HG02642 (cell line): ENCODE data around the gene SERPIND1.
"Not testable (repeated sequence)": the region's sequence is repeated elsewhere in the genome, so short reads cannot be mapped to it uniquely, and the experiment has no call there.

Source experiments
- ATAC-seq: cut with Tn5 transposase; IDR thresholded peaks from one replicate; pipeline ENCODE4 v1.9.1; 2021; ENCODE audit warnings: mild to moderate bottlenecking; ENCODE audit not compliant: unreplicated experiment, poor library complexity

SERPIND1 gene

GRCh38 chr22:20809538-20810185, 35.7 kb downstream of the SERPIND1 start:
- no peak for ATAC-seq

GRCh38 chr22:20810645-20811044, 36.7 kb downstream of the SERPIND1 start:
- ATAC-seq: no peak

GRCh38 chr22:20811171-20811570, 37.3 kb downstream of the SERPIND1 start:
- no peak for ATAC-seq

DNA sequence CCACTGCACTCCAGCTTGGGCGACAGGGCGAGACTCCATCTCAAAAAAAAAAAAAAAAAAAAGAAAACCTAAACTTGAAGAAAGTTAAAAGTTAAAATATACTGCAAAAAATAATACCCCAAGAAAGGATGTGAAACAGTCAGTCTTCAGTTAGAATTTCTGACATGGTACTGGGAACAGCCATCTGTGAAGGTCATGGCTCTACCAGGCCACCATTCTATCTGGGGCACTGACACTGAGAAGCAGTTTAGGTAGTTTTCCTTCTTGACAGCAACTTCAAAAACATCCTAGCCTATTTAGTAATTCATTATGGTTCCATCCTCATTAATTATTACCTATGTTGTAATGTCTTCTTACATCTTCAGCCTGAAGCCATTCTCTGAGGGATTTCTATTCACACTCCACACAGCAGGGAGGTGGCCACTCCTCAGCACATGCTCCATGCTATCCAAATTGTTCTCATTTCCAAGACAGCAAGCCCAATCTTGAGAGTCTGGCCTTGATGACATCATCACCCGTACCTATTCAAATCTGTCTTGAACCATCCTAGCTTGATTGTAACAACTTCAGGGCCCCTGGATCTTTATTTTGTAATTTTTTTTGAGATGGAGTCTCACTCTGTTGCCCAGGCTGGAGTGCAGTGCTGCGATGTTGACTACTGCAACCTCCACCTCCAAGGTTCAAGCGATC, 38.2 kb downstream of the SERPIND1 start:
- no peak for ATAC-seq

- ATAC-seq: no peak
These were observed 39.1 kb downstream of the SERPIND1 start for GRCh38 chr22:20813056-20813455.

- no peak for ATAC-seq
These were observed 40.4 kb downstream of the SERPIND1 start for GRCh38 chr22:20814221-20814808.

DNA sequence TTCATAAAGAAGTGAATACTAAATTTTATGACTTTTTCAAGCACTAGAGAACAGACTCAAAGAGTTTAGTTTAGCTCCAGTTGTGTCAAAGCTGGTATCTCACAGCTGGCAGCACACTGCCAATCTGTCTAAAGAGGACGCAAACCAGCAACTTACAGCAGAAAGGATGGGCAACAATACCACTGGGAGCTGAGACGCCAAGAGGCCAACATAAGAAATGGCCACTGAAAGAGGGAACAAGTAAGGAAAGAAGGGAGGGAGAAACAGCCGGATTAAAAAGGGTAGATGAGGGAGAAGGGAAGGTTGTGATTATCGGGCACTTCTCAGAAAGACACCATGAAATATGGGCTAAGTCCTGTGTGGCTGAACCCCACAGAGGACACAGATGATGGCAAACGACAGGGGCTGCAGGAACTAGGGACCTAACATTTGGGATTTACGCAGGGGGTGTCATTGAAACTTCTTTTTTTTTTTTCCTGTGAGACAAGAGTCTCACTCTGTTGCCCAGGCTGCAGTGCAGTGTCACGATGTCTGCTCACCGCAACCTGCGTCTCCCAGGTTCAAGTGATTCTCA, 41.7 kb downstream of the SERPIND1 start:
- ATAC-seq: no peak

- no peak for ATAC-seq
These were observed 42.6 kb downstream of the SERPIND1 start for GRCh38 chr22:20816559-20816958.

DNA sequence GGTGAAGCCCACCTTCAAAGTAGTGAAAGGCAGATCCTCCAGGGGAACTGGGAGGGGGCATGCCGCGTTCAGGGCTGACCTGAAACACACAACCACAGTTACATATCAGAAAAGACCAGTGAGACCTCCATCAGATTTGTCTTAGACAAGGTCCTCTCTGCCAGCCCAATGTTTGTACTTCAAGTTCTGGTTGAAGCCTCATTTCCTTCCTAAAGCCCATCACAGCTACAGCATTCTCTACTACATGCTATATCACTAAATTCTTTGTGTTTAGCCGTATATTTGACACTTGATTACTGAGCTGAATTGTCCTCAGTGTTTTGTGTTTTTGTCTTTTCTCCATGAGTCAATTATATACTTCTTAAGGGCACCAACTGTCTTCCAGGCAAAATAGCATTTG, 44.6 kb downstream of the SERPIND1 start:
- no peak for ATAC-seq

DNA sequence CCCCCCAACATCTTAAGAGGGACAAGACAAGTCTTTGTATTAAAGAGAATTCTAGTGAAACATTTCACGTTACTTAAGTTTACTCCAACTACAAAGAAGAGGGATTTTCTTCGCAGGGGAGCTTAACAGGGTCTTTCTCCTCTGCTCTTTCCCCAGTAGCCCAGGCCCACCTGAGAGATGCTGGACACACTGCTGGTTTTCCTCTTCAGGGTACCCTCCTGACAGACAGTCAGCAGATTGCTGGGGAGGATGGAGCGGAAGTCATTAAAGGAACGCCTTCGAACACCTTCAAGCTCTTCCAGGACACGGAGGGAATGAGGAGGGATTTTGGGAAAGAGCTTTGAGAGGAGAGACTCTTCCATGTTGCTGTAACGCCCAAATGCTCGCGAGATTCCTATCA, 45.6 kb downstream of the SERPIND1 start:
- no peak for ATAC-seq

GRCh38 chr22:20821717-20822239, 47.9 kb downstream of the SERPIND1 start:
- ATAC-seq: not testable (repeated sequence)

- ATAC-seq: no peak
These were observed 48.3 kb downstream of the SERPIND1 start for GRCh38 chr22:20822240-20822639.

- no peak for ATAC-seq
These were observed 49.4 kb downstream of the SERPIND1 start for GRCh38 chr22:20823264-20823663.

DNA sequence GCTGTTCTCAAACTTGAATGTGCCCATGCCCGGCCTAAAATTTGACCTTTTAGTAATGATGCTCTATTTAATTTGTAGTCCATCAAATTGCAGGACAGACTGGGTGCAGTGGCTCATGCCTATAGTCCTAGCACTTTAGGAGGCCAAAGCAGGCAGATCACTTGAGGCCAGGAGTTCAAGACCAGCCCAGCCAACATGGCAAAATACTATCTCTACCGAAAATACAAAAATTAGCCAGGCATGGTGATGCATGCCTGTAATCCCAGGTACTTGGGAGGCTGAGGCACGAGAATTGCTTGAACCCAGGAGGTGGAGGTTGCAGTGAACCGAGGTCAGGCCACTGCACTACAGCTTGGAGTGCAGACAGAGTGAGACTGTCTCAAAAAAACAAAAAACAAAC, 51.3 kb downstream of the SERPIND1 start:
- ATAC-seq: not testable (repeated sequence)

DNA sequence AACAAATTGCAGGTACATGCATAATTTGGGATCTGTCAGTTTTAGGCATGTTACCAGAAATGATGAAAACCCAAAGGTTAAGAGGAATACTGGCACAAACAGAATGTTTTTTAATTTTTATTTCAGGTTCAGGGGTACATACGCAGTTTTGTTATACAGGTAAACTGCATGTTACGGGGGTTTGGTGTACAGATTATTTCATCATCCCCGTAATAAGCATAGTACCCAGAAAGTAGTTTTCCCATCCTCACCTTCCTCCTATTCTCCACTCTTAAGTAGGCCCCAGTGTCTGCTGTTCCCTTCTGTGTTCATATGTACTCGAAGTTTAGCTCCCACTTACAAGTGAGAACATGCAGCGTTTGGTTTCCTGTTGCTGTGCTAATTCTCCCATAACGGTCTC, 51.7 kb downstream of the SERPIND1 start:
- no peak for ATAC-seq

DNA sequence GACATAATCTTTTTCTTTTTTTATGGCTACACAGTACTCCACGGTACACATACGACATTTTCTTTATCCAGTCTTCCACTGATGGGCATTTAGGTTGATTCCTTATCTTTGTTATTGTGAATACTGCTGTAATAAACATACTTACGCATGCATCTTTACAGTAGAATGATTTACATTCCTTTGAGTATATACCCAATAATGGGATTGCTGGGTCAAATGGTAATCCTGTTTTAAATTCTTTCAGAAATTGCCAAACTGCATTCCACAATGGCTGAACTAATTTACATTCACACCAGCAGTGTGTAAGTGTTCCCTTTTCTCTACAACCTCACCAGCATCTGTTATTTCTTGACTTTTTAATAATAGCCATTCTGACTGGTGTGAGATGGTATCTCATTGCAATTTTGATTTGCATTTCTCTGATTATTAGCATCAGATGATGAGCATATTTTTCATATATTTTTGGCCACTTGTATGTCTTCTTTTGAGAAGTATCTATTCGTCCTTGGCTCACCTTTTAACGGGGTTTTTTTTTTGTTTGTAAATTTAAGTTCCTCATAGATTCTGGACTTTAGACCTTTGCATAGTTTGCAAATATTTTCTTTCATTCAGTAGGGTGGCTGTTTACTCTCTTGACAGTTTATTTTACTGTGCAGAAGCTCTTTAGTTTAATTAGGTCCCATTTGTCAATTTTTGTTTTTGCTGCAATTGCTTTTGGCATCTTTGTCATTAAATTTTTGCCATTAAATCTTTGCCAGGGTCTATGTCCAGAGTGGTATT, 52.6 kb downstream of the SERPIND1 start:
- ATAC-seq: not testable (repeated sequence)

DNA sequence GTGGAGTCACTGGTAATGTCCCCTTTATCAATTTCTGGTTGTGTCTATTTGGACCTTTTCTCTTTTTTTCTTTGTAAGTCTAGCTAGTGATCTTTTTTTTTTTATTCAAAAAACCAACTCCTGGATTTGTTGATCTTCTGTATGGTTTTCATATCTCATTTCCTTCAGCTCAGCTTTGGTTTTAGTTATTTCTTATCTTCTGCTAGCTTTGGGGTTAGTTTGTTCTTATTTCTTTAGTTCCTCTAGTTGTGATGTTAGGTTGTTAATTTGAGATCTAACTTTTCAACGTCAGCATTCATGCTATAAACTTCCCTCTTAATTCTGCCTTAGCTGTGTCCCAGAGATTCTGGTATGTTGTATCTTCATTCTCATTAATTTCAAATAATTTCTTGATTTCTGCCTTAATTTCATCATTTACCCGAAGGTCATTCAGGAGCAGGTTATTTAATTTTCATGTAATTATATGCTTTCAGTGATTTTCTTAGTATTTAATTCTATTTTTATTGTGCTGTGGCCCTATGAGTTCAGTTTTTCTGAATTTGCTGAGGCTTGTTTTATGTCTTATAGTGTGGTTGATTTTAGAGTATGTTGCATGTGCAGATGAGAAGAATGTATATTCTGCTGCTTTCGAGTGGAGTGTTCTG, 55.7 kb downstream of the SERPIND1 start:
- ATAC-seq: no peak

- no peak for ATAC-seq
These were observed 59.3 kb downstream of the SERPIND1 start for GRCh38 chr22:20833225-20833665.

DNA sequence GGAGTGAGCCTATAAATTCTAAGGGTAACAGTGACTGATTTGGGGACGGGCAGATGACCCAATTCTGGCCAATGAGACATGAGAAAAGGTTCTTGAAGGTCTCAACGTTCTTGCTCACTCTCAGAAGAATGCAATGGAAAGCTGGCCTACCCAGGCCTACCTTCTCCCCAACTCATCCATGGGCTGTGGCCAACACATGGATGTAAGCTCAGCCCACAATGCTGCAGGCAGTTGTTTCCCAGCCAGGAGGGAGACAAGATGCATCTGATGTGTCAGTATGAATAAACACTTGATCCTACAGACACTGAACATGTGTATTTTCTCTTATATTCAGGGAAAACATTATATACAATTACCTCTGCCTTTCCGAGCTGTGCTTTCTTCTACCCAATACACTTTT, 60.3 kb downstream of the SERPIND1 start:
- no peak for ATAC-seq

GRCh38 chr22:20834725-20835124, 60.8 kb downstream of the SERPIND1 start:
- no peak for ATAC-seq
